Measurements from ENCODE around the gene DCTN2.
A peak's percentile ranks its signal among the peaks of the same experiment; 100 is the strongest.
"Not testable (repeated sequence)": the region's sequence is repeated elsewhere in the genome, so short reads cannot be mapped to it uniquely, and the experiment has no call there.

Gene DCTN2

DNA sequence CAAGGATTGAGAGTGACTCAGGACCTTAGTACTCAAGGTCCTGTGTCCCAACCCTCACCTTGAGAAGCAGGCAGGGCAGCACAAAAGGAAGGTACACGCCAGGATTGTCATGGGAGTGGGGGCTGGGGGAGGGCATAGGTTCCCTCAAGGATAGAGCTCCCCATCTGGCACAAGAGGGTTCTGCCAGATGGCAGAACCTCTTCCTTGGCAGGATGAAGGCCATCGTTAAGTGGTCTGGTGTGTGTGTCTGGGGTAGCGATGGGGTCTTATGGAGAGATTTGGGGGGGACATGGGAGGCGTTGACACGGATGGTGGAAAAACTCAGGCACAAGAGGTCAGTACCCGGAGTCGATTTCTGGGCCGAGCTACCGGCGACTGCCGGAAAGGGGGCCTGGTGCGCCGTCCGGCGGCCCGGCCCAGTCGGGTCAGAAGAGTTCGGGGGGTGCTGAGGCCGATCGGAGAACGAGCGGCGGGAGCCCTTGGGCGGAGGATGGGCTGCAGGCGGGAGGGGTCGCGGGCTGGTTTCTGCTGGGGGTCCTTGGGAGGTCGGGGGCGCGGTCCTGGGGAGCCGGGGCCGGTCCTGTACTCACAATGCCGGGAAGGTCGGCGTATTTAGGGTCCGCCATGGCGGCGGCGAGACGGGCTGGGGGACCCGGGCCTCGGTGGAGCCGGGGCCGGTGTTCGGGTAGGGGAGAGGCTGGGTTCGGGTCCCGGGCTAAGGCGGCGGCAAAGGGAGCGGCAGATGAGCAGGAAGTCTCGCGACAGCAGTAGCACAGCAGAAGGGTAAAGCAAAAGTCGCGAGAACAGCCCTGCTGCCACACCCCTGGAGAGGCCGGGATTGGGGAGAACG is at the start of gene DCTN2:
DCTN2 (minus strand) TSS at position 755 of the 850 bp plus-strand sequence; CDS start at position 626, 129 bp downstream.
- DNase-seq: peak; percentile 94

DNA sequence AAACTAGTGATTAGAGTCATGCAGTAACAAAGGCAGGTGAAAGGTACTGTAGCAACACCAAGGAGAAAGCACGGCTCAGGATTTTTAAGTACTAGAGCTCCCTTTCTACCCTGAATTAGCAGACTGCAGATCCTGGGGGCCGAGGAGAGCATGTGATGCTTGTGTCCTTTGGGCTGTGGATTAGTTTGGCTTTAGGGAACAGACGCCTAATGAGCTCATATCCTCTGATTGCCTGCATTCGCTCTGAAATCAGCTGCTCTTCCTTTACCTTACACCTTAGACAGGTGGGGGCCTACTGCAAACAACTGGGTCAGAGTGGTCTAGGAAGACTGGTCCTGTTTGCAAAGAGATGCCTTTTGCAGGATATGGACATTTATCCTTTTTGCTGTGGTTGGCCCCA is 46.2 kb upstream of the DCTN2 start:
- no peak for DNase-seq

- DNase-seq: no peak
These were observed 45.7 kb upstream of the DCTN2 start for GRCh38 chr12:57592551-57593165.

GRCh38 chr12:57591782-57592325 is 44.9 kb upstream of the DCTN2 start:
- no peak for DNase-seq

GRCh38 chr12:57590864-57591781 is 44.1 kb upstream of the DCTN2 start, which contains the start of gene PIP4K2C:
Gene PIP4K2C, plus strand, starts transcription at chr12:57591192. Its CDS starts 98 bp downstream, at chr12:57591290.
- peak; percentile 86 for DNase-seq

GRCh38 chr12:57590479-57590863 is 43.5 kb upstream of the DCTN2 start:
- DNase-seq: no peak

DNA sequence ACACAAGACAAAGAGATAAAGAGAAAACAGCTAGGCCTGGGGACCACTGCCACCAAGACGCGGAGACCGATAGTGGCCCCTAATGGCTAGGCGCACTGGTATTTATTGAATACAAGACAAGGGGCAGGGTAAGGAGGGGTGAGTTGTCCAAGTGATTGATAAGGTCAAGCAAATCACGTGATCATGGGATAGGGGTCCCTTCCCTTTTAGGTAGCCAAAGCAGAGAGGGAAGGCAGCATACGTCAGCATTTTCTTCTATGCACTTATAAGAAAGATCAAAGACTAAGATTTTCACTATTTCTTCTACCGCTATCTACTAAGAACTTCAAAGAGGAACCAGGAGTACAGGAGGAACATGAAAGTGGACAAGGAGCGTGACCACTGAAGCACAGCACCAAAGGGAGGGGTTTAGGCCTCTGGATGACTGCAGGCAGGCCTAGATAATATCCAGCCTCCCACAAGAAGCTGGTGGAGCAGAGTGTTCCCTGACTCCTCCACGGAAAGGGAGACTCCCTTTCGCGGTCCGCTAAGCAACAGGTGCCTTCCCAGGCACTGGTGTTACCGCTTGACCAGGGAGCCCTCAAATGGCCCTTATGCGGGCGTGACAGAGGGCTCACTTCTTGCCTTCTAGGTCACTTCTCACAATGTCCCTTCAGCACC is 42.1 kb upstream of the DCTN2 start:
- not testable (repeated sequence) for DNase-seq

DNA sequence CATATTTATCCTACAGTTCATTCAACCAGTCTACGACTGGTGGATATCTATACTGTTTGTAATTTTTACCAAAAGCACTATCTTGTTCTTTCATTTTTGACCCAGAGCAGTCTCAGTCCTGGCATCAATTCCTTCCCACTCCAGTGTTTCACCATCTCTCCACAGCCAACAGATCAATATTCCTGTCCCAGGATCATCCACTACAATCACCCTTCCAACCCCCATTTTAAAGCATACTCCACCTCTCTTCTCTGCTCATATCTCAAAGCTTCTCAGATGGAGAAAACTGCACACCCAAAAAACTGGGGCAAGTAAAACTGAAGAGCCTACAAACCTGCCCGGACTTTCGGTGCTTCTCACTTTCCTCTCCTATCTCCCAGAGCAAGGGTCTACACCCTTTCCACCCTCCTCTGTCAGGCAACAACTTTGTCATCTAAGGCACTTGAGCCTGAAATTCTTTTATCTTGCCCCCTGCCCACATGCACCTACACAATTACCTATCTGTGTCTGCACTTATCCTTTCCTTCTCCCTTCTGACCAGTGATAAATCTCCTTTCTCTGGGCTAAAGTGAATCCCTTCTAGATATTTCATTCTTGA is 39.9 kb upstream of the DCTN2 start:
- no peak for DNase-seq

DNA sequence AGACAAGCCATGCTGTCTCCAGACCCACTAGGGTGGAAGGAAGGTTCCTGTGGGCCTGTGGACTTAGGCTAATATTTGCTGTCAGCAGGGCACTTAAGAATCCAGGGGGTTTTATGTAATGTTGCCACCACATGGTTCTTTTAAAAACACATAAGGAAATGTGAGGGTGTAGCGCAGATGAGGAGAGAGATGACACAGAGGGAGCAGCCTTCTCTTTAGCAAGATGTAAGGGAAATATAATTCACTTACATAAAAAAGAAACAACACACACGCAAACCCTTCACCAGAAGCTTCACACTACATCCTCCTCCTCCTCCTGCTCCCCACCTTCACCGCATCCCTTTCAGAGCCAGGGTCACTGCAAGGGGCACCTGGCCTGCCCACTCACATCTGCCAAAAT is 39.1 kb upstream of the DCTN2 start:
- DNase-seq: no peak

- DNase-seq: no peak
These were observed 38.2 kb upstream of the DCTN2 start for GRCh38 chr12:57585156-57585555.

GRCh38 chr12:57584690-57585089 is 37.7 kb upstream of the DCTN2 start:
- DNase-seq: no peak

DNA sequence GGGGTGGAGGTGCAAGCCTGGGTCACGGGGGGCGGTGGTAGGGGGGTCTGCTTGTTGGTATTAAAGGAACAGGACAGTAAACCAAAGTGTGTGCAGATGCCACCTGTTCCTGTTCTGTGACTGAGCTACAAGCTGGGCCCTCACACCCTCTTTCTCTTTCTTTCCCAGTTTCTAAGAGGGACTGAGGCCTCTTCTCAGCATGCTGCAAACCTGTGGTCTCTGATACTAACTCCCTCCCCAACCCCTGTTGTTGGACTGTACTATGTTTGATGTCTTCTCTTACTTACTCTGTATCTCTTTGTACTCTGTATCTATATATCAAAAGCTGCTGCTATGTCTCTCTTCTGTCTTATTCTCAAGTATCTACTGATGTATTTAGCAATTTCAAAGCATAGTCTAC is 37.1 kb upstream of the DCTN2 start:
- no peak for DNase-seq

DNA sequence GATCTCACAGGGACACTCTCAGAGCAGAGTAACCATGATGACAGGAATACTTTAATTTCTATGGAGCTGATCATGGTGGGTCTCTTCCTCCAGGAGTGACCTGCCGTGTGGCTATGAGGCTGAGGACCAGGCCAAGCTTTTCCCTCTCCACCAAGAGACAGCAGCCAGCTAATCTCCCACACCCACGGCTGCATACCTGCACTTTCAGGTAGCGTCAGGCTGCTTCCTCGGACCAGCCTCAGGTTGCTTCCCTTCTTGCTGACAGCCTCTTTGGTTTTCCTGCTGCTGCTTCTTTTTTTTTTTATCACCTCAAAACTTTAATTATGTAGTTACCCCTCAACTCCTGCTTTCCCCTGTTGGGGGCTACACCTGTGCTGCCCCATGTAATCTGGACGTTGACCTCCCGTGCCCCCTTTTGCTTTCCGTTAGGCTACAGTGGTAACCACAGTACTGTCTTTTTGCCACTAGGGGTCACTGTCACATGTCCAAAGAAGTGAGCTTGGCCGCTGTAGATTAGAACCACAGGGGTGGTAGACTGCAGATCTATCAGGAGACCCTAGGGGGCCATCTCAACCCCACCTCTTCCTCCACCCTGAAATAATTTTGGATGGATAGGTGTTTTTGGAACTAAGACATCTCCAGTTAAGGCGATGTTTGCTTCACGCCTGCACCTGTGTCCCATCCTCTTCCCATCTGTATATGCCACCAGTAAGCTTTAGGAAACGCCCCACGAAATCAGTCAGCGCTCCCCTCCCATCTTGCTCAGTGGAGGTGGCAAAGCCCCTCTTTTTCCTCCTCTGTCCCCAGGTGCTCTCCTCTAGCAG is 36.2 kb upstream of the DCTN2 start:
- peak; percentile 74 for DNase-seq

- no peak for DNase-seq
These were observed 35.4 kb upstream of the DCTN2 start for GRCh38 chr12:57582440-57582839.

DNA sequence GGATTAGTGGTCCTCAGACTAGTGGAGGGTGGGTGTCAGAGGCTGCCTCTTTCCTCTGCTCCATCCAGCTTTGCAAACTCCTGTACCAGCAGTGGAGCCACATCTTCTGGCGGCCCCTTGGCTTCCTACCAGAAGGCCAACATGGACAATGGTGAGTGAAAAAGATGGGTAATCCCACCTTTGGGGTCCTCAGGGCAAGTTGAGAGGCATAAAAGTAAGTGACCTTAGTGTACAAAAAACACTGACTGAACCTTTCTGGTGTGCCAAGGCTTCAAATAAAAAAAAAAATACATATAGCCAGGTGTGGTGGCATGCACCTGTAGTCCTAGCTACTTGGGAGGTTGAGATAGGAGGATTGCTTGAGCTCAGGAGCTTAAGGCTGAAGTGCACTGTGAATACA is 34.8 kb upstream of the DCTN2 start:
- DNase-seq: no peak

GRCh38 chr12:57580466-57580795 is 33.4 kb upstream of the DCTN2 start:
- no peak for DNase-seq

GRCh38 chr12:57579677-57580465 is 32.9 kb upstream of the DCTN2 start:
- no peak for DNase-seq

- no peak for DNase-seq
These were observed 32.0 kb upstream of the DCTN2 start for GRCh38 chr12:57579011-57579410.

DNA sequence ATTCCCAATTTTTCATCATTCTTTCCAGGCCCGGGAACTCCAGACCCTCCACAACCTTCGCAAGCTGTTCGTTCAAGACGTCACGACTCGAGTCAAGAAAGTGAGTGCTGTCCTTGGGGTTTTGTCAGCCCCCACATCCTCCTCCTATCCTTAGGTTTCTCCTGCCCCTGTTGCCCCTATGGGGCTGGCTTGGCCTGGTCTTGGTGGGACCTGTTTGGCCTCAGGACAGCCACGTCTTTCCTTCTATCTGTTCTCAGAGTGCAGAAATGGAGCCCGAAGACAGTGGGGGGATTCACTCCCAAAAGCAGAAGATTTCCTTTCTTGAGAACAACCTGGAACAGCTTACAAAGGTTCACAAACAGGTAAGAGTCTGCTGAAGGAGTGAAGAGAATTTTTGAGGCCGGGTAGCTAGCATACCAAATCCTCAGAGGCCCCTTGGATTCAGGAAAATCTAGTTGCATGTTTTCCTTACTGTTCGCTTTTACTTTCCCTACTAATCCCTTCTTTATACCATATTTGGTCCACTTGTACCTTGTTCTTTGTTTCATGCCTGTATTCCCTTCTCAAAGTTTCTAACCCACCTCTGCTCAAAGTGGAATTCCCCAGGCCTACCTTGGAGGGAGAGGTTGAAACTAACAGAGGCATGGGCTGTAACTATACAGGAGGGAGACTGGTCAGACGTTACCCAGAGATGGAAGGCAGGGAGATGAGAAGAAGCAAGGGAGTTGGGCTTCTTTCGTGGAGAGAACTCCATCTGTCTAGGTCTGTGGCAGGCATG is 31.2 kb upstream of the DCTN2 start:
- DNase-seq: no peak

Data from stimulated activated CD8-positive, alpha-beta memory T cell treated with anti-CD3 and anti-CD28 coated beads, Interleukin-4, amount 100 ng/mL, for 48 hours (primary cell).